Activated CD4-positive, alpha-beta T cell treated with anti-CD3 and anti-CD28 coated beads for 48 hours (primary cell): ENCODE data around the gene HRCT1.
"Not testable (repeated sequence)": the region's sequence is repeated elsewhere in the genome, so short reads cannot be mapped to it uniquely, and the experiment has no call there.

Experiments
- DNase-seq: peaks from one replicate; pipeline ENCODE4 v3.0.0-alpha.2; 2020

HRCT1 gene

DNA sequence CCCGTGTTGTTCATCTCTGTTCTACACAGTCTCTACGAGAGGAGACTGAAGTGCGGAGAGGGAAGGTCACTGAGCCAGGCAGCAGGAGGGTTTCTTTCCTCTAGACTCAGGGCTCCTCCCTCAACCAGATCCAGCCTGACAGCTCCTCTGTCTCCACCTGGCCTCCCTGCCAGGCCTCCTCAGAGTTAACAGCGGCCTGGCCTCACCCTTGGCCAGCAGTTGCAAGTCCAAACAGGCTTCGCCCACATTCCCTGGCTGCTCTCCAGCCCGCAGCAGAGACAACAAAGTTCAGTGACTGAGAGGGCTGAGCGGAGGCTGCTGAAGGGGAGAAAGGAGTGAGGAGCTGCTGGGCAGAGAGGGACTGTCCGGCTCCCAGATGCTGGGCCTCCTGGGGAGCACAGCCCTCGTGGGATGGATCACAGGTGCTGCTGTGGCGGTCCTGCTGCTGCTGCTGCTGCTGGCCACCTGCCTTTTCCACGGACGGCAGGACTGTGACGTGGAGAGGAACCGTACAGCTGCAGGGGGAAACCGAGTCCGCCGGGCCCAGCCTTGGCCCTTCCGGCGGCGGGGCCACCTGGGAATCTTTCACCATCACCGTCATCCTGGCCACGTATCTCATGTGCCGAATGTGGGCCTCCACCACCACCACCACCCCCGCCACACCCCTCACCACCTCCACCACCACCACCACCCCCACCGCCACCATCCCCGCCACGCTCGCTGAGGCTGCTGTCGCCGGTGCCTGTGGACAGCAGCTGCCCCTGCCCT is at the start of gene HRCT1:
Gene HRCT1, plus strand, starts transcription at position 291 of the 768 bp plus-strand sequence. Its CDS starts 86 bp downstream, at position 377.
- no peak for DNase-seq

DNA sequence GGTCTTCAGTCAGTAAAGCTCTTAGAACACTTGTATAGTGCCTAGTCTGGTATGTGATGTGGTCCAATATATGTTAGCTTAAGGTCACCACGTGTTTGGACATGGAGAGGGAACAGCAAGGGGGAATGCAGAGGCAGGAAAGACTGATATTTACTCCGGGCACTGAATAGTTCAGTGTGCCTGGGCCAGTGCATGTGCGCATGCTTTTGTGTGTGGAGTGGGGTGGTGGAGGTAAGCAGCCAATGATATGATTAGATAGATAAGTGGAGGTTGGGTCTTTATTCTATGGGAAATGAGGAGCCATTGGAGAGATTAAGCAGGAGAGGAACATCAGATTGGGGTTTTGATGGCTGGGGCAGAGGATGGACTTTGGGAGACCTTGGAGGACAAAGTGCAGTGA is 49.8 kb upstream of the HRCT1 start:
- DNase-seq: no peak

DNA sequence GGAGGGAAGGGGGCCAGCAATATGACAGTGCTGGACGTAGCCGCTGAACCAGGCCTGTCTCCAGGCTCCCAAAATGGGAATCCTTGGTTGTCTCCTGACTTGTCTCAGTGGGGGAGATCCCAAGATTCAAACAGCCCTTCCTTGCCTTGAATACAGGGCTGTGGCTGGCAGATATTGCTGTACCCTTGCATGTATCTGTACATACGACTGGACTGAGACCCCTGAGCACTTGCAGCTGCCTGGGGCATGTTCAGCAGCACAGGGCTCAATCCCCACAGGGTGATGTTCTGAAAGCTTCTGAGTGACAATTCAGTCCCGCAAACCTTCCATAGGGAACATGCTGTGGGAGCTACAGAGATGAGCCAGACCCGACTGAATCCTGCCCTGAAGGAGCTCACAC is 49.1 kb upstream of the HRCT1 start:
- no peak for DNase-seq

DNA sequence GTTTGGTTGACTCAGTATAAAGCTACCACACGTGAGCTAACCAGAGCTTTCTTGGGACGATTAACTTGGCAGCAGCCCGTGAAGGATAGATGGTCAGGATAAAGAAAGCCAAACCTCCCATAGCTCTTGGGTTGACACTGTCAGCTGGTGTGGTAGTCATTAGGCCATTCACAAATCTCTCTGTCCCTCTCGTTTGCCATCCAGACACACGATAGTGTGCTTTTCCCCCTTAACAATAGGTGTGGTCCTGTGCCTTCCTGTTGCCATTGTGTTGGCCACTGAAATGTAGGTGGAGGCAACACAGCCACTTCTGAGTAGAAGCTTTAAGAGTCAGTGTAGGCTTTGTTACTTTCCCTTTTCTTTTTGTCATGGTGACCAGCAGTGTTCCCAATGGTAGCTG is 47.5 kb upstream of the HRCT1 start:
- DNase-seq: no peak

DNA sequence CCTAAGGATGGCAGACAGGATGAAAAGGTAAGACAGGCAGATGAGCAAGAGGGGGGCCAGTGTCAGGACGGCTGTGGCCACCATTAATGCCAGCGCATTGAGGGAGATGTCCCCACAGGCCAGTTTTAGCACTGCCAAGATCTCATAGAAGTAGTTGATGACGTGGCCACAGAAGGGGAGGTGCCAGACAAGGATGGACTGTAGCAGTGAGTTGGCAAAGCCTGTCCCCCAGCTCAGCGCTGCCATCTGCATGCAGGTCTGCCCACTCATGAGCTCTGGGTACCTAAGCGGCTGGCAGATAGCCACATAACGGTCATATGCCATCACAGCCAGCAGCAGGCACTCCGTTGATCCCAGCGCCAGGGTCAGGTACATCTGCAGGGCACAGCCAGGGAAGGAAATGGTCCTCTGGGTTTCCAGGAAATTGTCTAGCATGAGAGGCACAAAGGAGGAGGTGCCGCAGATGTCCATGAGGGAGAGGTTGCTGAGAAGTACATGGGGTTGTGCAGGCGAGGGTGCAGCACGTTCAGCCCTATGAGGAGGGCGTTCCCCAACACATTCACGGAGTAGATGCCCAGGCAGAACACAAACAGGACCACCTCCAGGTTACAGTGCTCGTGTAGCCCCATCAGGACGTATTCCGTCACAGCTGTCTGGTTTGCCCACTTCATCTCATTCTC is 46.6 kb upstream of the HRCT1 start:
- peak; percentile 31 for DNase-seq

DNA sequence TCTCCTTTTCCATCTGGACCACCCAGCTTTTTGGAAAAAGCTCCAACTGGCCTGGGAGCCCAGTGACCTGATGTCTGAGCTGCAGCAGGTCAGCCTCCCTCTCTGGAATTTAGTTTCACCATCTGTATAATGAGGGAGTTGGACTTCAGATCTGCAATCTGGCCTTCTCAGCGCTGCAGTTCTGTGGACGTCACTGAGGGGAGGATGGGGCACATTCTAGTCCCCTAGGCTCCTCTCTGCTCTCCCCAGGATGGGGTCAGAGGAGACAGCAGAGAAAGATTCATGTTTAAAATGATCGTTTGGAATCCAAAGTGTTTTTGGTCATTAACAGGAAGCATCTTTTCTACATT is 46.0 kb upstream of the HRCT1 start:
- no peak for DNase-seq

DNA sequence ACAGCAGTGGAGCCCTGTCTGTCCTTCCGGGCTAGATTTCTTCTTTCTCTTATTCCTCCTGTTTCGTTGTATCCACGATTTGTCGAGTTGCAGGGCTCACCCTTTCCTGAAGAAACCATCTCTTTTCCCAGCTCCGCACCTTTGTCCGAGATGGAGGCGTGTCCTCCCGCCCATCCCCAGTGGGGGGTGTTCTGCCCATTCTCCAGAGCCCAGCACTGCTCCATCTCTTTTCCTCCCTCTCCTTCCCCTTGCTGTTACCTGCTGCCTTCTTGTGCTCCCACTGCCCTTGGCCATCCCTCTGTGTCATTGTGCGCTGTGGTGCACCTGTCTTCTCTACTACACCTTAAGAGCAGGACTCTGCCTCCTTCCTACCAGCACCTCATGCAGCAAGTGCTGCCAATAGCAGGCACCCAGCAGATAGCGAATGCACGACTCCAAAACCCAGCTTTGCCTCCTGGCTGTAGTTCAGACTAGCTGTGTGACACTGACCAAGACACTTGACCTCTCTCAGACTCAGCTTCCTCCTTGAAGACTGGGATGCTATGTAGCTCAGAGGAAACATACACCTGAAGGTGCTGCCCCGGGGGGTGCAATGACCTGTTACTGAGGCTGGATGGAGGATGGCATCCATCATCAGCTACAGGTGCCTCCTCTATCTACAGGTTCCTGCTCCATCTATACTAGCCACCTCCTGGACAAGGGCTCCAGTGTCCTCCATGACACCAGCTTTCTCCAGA is 44.7 kb upstream of the HRCT1 start:
- no peak for DNase-seq

DNA sequence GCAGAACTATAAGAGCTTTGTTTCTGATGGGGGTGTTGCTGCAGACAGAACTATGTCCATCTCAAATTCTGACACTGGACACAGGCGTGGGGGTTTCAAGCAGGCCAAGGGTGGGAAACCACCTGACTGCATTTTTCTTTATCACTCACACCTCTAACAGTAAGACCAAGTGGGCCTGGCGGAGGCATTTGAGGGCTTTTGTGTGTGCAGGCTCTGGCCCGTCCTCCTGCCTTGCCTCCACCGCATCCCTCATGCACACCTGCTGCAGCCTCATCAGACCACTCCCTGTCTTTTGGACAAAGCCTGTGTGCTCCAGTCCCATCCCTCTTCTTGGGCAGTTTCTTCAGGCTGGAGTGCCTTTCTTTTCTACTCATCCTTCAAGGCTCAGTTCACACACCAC is 43.7 kb upstream of the HRCT1 start:
- DNase-seq: no peak

DNA sequence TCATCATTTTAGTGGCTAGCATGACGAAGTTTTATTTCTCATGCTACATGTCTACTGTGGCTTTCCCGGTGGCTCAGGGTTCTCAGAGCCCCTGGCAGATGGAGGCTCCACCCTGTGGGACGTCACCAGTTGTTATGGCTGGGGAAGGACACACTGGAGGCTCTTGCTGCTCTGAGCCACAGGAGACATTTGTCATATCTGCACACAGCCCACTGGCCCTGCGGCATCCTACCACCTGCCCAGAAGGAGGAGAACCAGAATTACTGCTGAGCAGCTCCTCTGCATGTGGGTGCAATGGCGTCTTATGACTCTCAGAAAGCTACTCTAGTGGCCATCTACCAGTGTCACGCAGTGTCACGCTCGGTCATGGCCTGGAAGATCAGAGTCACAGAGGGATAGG is 42.4 kb upstream of the HRCT1 start:
- no peak for DNase-seq

DNA sequence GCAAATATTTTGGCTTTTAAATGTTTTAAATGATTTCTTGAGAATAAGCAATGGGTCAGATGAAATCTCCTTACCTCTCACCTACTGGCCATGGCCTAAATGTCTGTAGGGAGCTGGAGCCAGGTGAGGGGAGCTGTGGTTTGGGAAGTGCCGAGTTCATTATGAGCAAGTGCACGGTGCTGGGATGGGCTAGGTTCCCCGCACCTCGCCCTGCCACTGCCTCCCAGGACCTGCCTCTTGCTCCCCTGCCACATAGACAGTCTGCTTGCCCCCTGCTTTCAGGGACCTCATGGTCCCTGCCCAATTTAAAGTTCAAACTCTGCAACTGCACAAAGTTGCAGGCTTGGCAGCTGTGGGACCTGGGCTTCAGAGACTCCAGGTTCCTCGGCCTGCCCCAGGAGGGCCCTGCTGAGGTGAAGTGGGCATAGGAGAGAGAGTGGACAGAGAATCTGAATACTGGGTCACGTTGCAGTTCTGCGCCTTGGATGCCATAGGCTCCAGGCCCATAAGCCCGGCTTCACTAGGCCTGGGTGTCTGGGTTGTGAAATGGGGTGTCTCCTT is 41.2 kb upstream of the HRCT1 start:
- DNase-seq: no peak

DNA sequence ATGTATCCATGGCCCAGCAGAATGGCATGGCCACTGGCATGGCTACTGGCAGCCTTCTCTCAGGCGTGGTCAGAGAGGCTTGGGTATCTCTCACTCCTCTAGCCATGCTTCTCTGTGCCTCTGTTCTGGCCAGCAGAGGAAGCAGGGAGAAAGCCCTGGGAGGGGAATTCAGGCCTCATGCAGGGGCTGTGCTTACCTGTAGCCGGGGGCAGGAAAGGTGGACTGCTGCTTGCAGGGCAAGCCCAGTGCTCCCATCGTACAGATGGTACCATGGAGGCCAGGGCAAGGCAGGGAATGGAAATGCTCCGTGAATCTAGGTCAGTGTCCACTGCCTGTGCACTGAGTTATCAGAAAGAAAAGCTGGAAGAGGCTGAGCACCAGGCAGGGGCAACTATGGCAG is 38.5 kb upstream of the HRCT1 start:
- no peak for DNase-seq

DNA sequence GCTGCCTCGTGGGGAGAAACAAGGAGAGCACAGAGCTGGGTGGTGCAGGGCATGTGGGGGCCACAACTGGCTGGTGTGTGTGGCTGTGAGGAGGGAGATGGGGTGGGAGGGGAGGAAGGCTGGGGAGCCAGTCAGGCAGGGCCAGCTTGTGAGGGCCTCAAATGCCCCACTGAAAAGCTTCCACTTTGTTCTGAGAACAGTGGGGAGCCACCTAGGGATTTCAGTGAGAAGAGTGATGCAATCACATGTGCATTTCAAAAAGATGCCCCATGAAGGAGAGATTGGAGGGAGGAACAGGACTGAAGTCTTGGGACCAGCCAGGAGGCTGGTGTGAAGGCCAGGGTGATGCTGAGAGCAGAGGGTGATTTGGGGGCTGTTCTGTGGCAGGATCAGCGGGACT is 37.1 kb upstream of the HRCT1 start:
- DNase-seq: no peak

DNA sequence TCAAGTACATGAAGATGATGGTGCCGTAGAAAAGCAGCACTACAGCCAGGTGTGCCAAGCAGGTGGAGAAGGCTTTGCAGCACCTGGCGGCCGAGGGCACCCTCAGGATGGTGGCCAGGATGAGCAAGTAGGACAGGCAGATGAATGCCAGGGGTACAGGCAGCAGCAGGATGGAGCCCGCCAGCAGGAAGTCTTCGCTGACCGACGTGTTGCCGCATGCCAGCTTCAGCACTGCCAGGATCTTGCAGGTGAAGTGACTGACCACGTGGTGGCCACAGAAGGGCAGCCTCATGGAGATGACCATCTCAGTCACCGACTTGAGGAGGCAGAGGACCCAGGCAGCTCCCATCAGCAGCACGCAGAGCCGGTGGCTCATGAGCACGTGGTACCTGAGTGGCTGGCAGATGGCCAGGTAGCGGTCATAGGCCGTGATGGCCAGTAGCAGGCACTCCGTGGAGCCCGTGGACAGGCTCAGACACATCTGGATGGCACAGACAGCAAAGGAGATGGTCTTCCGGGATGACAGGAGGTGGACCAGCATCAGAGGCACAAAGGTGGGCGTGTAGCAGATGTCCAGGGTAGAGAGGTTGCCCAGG is 36.3 kb upstream of the HRCT1 start:
- DNase-seq: no peak

DNA sequence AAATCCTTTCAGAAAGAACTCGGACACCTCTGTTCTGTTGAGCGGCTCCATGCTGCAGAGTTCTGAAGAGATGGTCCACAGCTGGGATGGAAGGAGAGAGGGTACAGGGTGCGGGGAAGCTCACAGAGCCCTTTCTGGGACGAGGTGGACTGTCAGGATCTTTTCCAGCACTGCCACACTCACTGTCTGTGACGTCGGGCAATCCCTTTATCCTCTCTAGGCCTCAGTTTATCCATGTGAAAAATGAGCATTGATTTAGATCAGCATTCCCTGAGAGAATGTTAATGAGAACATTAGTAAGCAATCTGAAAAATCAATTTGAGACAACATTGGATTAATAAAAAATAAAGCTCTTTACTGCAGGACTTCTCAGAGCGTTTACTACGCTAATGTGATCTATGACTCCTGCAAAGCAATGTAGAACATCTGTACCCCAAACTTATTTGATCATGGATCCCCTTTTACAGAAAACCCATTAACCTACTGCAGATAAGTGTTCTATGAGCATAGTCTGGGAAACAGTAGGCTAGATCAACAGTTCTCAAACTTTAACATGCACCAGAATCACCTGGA is 35.6 kb upstream of the HRCT1 start, which contains the start of gene OR13J1:
Gene OR13J1, minus strand, starts transcription at position 51 of the 573 bp plus-strand sequence. Its CDS starts 0 bp downstream, at position 51.
- no peak for DNase-seq

DNA sequence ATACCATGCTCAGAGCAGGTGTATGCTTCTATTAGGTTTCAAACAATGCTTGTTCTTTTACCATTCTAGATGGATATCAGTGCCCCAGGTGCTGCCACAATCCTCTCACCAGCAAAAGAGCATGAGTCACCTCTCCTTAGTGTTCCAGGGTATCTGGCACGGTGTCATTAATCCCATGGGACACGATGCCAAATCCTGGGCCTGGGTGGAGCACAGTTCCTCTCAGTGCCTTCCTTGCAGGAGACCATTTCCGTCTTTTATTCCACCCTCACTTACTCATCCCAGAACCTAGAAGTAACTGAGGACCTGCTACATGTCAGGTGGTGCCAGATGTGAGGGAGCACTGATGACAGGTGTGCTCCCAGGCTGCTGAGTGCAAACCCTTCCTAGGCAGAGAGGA is 34.5 kb upstream of the HRCT1 start:
- DNase-seq: no peak

DNA sequence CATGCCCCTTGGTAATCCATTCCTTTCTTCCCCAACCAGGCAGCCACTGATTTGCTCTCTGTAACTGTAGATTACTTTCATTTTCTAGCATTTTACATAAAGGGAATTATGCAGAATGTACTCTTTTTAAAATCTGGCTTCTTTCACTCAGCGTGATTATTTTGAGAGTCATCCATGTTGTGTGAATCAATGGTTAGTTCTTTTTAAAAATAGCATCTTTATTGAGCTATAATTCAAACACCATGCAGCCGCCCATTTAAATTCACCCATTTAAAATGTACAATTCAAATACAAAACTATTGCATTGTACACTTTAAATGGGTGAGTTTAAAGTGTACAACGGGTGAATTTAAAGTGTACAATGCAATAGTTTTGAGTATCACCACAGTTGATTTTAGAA is 33.5 kb upstream of the HRCT1 start:
- DNase-seq: no peak

DNA sequence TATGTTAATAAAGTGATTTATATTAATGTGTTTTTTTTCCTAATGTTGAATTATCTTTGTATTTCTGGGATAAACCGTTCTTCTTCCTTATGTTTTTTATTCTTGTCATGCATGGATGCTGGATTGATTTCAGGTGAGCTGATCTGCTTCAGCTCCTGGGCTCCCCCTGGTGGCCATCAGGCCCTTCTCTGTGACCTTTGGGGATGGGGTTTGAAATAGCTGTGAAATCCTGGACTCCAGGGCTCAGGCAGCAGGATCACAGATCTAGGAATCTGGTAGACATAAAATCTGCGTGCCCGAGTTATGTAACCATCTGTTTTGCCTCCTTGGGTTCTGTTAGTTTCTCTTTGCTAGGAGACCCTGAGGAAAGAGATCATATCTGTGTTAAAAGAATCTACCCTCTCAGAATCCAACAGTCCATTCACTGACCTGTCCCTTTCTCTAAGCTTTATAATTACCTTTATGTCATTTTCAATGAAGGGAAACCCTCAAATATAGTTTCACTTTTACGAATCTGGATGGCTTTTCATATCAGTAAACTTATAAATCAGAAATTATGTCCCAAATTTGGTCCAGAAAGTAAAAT is 23.6 kb upstream of the HRCT1 start:
- peak; percentile 86 for DNase-seq

DNA sequence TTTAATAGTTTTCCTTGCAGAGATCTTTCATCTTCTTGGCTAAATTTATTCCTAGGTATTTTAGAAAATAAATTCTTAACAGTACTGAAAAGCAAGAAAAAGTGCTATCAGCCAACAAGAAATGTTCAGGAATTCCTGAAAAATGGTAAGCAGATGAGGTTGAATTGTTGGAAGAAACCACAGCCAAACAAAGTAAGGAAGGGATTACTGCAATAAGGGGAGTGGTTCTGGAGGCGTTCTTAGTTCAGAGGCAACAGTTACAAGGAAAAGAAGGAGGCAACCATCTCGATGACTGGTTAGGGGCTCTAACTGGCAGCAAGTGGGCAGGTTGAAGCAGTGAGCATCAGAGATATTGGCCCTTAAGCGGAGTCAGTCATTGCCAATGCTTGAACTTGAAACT is 23.0 kb upstream of the HRCT1 start:
- DNase-seq: no peak

DNA sequence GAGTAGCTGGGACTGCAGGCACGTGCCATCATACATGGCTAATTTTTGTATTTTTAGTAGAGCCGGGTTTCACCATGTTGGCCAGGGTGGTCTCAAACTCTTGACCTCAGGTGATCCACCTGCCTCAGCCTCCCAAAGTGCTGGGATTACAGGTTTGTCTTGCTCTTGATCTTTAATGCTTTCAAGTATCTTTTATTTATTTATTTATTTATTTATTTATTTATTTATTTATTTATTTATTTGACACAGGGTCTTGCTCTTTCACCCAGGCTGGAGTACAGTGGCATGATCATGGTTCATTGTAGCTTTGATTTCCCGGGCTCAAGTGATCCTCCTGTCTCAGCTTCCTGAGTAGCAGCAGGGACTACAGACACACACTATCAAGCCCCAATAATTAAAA is 21.1 kb upstream of the HRCT1 start:
- DNase-seq: not testable (repeated sequence)

DNA sequence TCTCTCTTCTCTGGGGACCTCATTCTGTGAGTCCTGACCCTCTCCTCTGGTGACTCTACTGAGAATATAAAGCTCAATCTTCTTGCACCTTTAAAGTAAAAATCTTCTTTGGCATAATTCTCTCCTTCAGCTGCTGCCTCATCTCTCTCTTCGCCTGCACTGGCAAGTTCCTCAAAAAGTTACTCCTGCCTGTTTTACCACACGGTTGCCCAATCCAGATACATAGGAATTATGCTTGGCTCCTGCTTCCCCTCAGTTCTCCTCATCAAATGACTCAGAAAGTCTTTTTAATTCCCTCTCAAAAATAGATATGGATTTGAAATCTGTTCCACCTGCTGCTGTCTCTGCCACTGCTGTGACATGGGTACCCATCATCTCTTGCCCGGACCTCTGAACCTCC is 14.4 kb upstream of the HRCT1 start:
- DNase-seq: no peak

DNA sequence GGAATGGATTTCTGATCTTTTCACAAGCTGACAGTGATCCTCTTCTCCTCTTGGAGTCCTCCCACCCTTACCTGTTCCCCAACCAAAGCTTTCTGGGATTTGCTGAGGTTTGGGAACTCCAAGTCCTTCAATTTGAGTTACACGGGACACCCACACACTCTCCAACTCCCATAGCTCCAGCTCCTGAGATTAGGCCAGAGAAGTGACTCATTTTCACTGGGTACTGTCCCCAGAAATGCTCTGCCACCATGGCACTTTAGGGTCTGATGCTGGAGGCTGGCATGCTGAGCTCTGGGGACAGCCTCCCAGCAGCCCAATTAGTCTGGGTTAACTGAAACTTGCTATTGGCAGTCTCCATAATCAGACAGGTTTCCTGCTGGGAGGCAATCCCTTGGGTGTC is 14.0 kb upstream of the HRCT1 start:
- no peak for DNase-seq

DNA sequence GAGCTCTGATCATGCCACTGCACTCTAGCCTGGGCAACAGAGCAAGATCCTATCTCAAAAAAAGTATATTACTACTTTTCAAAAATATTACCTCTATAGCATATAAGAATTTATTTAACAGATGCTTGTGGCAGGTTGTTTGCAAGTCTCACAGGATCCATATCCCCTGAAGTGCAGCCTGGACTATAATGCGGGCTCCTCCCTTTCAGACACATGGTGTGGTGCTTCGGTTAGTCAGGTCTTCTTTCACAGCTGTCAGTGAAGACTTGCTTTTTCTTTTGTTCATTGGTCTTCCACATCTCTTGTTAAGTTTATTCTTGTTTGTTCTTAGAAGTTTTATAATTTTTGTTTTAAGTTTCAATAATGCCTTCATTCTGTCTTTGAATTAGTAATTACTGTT is 9.4 kb upstream of the HRCT1 start:
- DNase-seq: no peak
